GM19035 (cell line): ENCODE measurements around the gene RNU7-1.

ENCODE experiments used
- ATAC-seq: cut with Tn5 transposase; IDR thresholded peaks from one replicate; pipeline ENCODE4 v1.9.1; 2021; ENCODE audit not compliant: unreplicated experiment

RNU7-1 gene

GRCh38 chr12:6917491-6918231 lies 26.0 kb upstream of the RNU7-1 start:
- ATAC-seq: no peak

GRCh38 chr12:6919588-6919987 lies 24.0 kb upstream of the RNU7-1 start:
- ATAC-seq: no peak

- no peak for ATAC-seq
Observed at GRCh38 chr12:6921539-6921938, 22.1 kb upstream of the RNU7-1 start.

- no peak for ATAC-seq
Observed at GRCh38 chr12:6921996-6922946, 21.3 kb upstream of the RNU7-1 start.

- no peak for ATAC-seq
Observed at GRCh38 chr12:6923003-6923732, 20.4 kb upstream of the RNU7-1 start.

- ATAC-seq: no peak
Observed at GRCh38 chr12:6923851-6924250, 19.8 kb upstream of the RNU7-1 start.

- ATAC-seq: no peak
Observed at GRCh38 chr12:6925239-6925539, 18.4 kb upstream of the RNU7-1 start.

GRCh38 chr12:6925540-6926279 lies 17.9 kb upstream of the RNU7-1 start:
- ATAC-seq: no peak

GRCh38 chr12:6927379-6928021 lies 16.1 kb upstream of the RNU7-1 start, which contains the start of gene ATN1:
Gene ATN1, plus strand, starts transcription at chr12:6927959. Its CDS starts 6,043 bp downstream, at chr12:6934002.
- no peak for ATAC-seq

- no peak for ATAC-seq
Observed at GRCh38 chr12:6928022-6928702, 15.5 kb upstream of the RNU7-1 start.

- ATAC-seq: no peak
Observed at GRCh38 chr12:6928703-6929407, 14.8 kb upstream of the RNU7-1 start.

- ATAC-seq: no peak
Observed at GRCh38 chr12:6929466-6930452, 13.9 kb upstream of the RNU7-1 start.

GRCh38 chr12:6932766-6933165 lies 10.8 kb upstream of the RNU7-1 start:
- ATAC-seq: no peak

GRCh38 chr12:6934110-6934509 lies 9.5 kb upstream of the RNU7-1 start:
- no peak for ATAC-seq

GRCh38 chr12:6935371-6936193 lies 8.0 kb upstream of the RNU7-1 start:
- ATAC-seq: no peak

GRCh38 chr12:6936194-6936635 lies 7.4 kb upstream of the RNU7-1 start:
- no peak for ATAC-seq
